Stimulated activated CD8-positive, alpha-beta memory T cell treated with anti-CD3 and anti-CD28 coated beads, Interleukin-15, amount 100 ng/mL, for 24 hours (primary cell): ENCODE results near the gene EVC.
"Not testable (repeated sequence)": the region's sequence is repeated elsewhere in the genome, so short reads cannot be mapped to it uniquely, and the experiment has no call there.

Experiments used
- DNase-seq: peaks from one replicate; pipeline ENCODE4 v3.0.0-alpha.2; 2020; ENCODE audit warnings: low read depth

The EVC gene

DNA sequence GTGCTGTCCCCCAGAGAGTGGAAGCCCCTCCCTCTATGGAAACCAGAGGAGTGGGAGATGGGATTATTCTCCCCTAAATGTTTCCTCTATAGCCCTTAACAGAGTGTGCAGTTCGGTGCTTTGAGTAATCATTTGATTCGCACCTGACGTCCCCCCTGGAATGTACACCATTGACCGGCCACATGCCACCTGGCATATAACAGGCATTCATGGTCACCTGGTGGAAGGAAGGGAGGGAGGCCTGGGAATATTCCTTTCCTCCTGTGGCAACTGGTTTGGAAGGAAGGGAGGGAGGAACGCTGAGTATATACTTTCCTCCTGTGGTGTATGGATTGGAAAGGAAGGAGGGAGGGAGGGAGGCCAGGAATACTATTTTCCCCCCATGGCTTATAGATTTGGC is 104.6 kb downstream of the EVC start:
- no peak for DNase-seq

DNA sequence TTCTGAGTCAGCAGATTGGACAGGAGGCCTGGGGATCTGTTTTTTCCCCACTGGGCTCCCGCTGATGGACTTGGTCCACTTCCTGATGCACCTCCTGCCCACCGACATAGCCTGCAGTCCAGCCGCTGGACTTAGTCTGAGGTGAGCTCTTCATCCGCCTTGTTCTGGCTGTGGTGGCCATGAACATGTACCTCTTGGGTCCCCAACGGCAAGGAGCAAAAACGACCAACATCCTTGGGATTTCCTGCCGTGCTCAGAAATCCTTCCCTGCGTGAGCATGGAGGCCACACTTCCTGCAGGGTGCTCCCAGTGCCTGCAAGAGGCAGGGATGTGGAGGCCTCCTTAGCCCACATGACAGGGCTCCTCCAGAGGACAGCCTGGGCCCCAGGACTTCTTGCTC is 105.1 kb downstream of the EVC start:
- DNase-seq, result no peak

DNA sequence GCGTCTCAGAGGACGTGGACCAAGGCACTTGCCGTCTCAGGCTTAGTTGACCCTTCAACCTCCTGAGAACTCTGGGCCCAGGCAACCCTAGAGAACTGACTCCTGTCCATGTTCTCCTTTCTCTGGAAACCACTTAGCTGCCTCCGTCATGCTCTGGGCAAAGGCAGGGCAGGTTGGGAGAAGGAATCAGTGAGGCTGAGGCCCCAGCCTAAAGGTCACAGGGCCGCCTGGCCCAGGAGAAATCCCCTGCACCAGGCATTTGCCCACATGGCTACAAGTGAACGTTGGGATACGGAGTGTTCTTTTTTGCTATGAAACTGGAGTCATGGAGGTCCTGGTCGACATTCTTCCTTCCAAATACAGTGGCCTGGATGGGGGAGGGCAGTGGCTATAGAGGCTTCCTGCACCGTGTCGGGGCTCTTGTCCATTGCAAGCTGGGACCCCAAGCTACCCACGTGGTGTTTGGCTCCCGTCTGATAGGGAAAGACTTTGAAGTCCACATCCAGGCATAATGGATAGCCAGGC is 105.9 kb downstream of the EVC start:
- no peak for DNase-seq

DNA sequence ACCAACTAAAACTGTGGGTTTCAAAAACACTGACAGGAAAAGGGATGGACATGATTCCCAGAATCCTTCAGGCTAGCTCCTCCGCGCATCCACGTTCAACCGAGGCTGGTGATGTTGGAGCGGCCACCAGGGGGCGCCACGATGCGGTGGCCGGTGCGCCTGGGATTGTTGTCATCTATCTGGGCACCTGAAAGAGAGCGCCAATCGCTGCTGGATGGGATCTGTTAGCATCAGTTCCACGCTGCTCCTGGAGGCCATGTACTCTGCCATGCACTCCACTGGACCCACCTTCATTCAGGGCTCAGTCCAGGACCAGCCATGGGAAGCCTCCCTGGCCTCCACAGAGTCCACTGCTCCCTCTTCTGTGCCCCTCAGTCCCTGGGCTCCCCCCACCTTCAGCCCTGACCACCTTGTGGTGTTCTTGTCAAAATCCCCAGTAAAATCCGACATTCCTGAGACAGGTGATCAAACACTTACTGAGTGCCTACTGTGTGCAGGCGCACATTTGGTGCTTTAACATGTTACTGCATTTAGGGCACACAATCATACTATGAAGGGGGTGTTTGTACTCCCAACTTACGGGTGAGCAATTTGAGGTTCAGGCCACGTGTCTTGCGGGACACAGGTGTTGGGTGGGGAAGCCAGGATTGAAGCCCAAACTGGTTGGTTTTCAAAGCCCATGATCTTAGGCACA is 110.8 kb downstream of the EVC start:
- DNase-seq, result no peak

DNA sequence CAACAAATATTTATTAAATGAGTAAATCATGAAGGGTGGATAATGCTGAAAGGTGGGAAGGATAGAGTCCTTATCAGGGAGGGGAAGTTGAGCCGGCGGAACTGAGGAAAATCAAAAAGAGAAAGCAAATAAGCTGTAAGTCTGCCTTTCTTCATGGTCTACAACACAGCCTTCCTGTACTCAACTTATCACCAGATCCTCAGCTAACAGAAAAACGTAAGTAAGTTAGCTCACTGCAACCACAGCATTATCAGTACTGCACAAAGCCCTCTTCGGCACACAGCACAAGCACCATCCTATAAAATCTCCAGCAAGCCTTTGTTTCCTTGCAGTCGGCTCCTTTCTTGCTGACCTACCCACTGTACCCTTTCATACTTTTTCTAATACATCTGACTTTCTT is 111.6 kb downstream of the EVC start:
- DNase-seq, result no peak

DNA sequence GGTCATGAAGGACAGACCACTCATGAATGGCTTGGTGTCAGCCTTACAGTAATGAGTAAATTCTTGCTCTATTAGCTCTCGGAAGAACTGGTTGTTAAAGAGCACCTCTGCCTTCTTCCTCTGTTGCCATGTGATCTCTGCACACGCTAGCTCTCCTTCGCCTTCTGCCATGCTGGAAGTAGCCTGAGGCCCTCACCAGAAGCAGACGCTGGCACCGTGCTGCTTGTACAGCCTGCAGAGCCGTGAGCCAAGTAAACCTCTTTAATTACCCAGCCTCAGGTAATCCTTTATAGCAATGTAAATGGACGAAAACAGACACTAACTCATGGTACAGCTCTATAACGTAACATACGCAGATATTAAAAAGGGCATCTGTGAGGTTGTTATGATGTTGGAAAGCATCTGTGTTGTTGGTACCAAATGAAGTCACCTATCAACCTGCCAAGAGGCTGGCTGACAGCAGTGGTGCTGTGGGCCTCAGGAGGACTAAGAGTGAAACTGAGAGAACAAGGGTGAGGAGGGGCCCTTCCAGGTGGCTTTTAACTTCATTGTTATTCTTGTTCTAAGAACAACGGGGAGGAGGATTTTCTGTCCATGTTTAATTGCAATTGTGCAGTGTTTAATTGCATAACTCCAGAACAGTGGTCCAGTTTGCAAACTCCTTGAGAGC is 112.7 kb downstream of the EVC start:
- no peak for DNase-seq

DNA sequence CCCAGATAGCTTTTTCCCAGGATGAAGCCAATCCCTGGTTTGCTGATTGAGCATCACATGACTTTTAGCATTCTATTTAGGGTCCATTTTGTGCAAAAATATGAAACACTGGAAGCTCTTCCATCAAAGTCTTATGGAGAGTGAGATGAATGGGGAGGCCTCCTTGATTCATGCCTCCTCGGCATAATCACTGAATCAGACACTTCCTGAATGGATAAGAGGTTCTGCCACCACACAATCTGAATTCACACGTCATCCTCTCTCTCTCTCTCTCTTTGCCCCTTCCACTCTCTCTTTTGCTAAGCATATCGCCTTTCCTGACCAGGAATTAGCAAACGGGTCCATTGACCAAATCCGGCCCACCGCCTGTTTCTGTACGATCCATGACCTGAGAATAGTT is 113.2 kb downstream of the EVC start:
- DNase-seq, result no peak

DNA sequence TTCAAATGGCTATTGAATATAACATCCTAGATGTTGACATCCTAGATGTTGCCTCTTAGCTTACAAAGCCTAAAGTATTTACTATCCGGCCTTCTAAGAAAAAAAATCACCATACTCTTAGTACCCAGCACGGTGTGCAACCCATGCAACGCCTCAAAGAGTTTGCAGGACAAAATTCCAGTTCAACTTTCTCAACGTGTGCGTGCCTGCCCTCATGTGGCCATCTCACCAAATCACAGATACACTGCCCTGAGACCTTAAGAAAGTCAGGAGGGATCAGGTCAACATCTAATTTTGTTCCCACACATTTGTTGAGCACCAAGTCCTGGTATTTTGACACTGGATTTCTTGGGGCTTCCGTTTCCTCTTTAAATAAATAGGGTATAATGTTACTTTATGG is 113.6 kb downstream of the EVC start:
- no peak for DNase-seq

DNA sequence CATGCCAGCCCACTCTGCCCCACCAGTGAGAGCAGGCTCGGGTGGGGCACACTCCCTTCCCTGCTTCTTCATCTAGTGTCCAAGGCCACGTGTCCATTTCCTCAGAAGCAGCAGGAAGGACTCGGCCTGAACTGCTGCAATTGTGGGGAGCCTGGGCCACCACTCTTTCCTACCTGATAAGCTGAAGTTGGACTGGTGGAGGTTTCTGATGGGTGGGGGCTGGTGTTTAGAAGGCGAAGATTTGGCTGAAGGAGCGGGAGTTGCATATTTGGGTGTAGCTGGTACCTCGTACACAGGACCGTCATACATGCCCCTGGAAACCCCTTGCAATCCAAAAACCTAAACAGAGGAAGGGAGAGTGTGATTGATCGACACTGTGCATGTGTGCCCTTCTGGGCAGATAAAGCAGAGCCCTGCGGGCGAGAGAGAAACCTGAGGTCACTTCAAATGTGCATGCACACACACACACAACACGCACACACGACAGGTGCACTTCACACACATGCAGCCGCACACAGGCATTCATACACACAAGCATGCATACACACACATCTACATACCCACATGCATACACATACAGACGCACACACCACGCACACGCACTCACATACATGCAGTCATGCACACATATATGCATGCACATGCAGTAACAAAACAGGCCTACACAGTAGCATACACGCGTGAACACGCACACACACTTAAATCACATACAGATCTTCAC is 114.5 kb downstream of the EVC start:
- no peak for DNase-seq

DNA sequence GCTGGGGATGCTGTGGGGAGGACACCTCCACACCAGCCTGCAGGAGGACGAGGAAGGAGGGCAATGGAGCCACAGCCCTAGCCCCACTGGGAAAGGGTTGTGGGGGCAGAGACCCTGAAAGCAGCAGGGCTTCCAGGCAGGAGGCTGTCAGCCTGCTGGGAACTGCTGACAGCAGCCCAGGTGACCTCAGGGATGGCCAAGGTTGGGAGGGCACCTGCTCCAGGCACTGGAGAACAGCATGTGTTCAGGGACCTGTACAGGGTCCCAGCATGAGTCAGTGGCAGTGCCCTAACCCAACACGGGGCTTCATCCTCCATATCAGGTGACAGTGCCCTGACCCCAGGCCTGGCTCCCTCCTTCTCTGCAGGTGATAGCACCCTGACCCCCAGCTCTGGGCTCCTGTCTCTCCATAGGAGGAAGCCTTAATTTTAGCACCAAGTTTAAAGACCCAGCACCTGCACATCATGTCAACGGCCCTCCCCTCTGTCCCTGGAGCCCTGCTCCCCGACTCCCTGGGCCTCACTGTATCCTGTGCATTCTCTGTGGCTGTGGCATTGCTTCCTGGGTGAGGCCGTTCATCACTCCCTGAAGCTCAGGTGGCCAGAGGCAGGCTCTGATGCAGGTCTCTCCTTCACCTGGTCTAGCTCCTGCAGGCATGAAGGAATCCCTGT is 115.6 kb downstream of the EVC start:
- no peak for DNase-seq

DNA sequence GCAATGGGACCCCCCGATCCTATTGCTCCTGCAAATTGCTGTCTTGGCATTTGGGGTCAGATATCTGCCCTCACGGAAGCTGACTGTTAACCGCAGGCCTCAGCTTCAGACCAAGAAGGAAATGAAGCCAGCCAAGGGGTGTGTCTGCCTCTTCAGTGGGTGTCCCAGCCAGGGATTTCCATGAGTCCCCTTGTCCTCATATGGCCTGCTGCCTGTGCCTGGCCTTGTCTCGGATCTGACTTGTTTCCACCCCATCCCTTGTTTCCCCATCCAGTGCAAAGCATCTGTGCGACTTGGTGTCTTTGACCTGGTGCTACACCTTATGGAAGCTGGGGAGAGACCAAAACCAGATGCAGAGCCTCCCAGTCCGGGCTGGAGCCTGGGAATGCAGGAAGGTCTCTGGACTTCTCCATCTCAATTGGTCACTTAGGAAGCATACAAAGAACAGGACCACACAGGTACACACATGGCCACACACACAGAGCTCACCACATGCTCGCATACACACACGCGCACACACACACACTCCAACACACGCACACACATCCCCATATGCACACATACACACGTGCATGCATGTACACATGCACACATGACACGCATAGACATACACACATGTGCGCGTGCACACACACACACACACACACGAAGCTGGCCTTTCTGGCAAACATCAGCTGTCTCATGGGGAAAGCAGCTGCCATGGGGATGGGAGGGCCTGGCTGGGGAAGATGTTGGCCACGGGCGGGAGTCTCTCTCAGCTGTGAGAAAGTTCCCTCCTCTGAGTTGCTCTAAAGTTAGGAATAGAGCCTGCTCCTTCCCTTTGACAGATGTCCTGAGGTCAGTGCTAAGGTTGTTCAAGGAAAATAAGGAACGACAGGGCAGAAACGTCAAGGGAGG is 116.4 kb downstream of the EVC start:
- DNase-seq, result no peak

DNA sequence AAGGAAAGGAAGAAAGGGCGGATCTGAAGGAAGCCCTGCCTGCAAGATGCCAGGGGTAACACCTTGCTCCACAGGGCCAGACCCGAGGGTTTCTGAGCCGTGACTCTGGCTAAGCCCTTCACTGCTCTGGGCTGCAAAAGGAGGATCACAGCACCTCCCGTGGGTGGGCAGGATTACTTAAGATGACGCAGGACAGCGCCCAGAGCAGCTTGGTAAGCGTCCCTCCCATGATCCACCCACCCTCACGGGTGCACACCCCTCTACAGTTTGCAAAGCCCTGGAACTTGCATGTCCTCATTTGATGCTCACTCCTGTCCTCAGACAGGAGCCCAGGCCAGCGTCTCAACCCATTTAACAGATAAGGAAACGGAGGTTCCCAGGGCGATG is 117.0 kb downstream of the EVC start:
- DNase-seq, result no peak

DNA sequence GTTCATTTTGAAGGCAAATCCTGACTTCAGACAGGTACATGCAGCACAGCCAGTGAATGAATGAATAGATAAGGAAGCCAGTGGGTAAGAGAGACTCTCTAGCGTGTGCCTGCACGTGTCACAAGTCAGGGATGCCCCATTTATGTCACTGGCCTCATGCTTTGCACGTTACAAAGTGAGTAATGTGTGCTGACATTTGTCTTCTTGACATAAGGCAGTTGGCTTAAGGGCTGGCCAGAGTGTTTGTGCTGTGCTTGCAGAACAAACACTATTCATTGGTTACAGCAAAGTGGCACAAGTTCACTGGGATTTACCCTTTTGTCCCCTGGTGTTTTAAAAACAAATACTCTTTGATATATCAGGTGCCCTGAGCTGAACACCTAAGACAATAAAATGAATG is 125.9 kb downstream of the EVC start:
- no peak for DNase-seq

DNA sequence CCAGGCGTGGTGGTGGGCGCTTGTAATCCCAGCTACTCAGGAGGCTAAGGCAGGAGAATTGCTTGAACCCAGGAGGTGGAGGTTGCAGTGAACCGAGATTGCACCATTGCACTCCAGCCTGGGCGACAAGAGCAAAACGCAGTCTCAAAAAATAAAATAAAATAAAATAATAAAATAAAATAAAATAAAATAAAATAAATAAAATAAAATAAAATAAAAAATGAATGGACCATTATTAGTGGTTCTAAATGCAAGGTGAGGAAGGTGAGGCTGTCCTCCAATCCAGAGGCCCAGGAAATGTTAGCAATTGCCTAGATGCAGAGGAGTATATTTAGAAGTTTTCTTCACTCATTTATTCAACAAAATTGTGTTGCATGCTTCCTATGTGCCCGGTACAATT is 126.5 kb downstream of the EVC start:
- DNase-seq, result not testable (repeated sequence)

DNA sequence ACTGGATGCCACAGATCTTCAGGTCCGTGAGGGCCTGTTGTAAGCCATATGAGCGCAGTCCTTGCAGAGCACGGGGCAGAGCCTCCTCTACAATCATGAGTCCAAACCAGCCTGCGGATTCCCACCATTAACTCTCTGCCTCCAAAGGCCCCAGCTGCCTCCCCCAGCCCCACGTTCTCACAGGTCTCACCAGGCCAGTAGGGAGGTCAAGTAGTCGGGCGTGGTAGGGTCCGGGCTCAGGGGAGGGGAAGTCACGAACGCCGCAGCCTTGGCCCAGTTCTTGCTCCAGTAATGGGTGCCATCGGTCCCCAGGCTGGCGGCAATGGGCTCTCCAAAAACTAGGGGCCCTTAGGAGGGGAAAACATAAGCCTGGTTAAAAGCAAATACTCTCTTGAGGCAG is 128.3 kb downstream of the EVC start:
- no peak for DNase-seq

DNA sequence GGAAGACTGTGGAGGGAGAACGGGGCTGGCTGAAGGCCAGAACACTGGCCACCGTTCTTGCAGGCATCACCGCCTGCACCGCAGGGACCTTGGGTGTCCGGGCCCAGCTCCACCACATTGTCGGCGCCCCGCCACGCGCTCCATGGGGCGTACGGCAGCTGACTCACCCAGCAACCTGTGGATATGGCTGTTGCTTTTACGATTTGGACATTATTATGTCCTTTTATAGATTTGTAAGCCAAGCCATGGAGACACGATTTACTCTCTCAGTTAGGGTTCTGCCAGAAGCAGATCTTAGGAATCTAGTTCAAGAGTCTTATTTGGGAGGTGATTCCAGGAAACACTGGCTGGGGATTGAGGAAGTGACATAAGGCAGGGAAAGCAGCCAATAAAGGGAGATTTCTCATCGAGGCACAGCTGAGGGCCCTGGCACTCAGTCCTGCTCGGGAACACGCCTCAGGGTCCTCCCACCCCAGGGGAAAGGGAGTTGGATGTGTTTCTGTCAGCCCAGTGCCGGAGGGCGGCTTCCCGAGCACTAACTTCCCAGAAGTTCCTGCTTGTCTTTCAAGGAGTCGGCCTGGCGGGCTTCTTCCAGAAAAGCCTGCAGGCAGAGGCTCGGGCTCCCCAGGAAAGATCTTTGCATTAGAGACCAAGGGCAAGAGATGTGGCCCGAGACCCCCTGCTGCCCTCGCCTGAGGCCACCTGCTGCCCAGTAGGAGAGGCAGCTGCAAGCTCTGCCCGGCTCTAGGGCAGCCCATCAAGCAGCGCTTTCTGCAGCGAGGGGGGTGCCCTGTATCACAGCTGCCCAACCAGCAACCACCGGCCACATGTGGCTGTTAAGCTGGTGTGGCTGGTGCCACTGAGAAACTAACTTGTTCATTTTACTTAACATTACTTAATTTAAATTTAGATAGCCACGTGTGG is 129.0 kb downstream of the EVC start:
- no peak for DNase-seq

DNA sequence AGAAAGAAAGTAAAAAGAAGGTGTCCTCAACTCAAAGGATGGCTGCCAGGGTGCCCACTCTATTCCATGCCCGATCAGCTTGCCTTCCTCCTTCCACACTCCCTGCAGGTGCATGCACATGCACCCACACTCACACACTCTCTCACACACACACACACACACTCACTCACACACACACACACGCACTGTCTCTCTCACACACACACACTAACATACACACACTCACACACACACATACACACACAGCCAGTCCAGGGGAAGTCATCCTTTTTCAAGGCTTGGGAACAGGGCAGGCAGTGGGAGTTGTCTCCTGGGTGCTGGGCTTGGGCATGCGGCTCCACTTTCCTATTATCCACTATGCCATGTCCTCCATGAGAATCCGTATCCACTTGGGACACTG is 131.5 kb downstream of the EVC start:
- no peak for DNase-seq

DNA sequence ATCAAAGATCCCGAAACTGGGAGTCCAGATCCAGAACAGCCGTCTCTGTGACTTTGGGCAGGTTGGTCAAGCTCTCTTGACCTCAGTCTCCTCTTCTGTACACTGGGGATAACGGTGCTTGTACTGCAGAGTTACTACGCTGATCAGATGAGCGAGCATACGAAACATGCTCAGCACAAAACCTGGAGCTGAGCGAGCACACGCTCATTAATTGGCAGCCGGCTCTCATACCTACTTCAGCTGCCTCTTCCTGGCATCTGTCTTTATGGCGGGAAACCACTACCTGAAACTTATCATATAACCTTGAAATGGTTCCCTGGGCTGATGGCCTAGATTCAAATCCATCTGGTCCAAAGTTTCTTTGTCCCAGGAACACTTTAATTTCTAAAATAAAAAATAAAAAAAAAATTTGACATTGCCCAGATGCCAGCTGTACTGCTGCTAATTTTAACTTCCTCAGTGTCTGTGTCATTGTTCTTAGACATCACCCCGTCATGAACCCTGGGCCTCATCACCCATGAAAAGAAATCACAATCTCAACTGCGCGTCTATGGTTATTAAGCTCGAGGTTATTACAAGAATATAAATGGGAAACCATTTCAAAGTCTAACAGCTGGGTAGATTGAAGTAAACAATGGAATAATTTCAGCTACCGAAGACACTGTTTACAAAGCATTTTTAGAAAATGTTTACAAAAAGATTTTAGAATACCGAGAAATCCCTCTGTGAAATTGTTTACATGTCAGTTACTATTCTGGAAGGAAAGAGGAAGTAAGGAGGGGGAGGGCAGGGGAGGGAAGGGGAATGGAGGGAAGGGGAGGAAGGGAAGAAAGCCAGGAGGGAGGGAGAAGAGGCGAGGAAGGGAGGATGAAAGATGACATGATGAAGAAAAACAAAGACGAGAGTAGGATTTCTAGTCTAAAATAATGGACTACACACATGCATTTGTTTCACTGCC is 132.9 kb downstream of the EVC start:
- no peak for DNase-seq
